NOMO-1 (cell line): ENCODE data around the gene LINC01488.
A peak's percentile ranks its signal among the peaks of the same experiment; 100 is the strongest.

ENCODE experiments used
- DNase-seq, 2 experiments: peaks; one replicate each; lab custom pipeline; 2025; ENCODE audit not compliant: unreplicated experiment in 2 of 2; lab: John Stamatoyannopoulos, UW

LINC01488 gene

GRCh38 chr11:69489746-69490365 lies 8.4 kb downstream of the LINC01488 start:
- DNase-seq = no peak

DNA sequence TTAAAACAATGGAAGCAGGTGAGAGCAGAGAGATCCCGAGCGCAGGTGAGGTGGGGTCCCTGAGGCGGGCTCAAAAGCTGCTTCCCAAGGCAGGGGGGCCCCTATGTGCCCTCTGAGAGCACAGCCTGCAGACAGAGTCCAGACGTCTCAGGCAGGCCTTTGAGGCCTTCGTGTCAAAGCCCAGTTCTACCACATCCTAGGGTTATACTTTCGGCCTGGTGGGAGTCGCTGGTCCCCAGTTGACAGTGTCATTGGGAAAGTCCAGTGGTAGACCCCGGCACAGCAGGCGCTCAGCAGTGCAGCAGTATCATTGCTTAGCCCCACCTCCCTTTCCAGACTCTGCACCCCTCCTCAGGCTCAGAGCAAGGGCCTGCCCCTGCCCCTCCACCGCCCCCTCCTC lies 9.1 kb downstream of the LINC01488 start:
- DNase-seq = no peak

- DNase-seq = no peak
Measured at GRCh38 chr11:69491071-69492031, 9.9 kb downstream of the LINC01488 start.

DNA sequence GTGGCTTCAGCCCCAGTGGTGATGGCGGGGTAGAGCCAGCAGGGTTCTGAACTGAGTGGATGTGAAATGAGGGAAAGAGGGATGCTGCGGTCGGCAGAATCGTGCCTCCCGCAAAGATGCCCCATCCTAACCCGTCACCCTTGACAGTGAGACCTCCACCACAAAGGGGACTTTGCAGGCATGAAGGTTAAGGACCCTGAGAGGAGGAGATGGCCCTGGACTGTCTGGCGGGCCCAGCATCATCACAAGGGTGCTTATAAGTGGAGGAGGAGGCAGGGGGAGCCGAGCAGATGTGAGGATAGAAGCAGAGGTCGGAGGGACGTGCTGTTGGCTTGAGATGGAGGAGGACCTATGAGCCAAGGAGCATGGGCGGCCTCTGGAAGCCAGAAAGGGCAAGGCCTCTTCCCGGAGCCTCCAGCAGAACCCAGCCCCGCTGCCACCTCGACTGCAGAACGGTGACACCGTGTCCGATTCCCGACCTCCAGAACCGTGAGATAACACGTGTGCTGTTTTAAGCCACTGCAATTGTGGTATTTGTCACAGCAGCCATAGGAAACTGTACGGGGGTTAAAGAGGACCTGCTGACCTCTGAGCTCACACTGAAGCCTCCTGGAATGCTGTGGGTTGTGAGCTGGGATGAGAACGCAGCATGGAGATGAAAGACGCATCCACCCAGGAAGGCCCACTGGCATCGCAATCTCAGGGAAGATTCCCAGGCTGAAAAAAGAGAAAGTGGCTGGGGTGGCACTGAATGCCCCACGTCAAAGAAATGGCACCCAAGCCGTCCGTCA lies 10.9 kb downstream of the LINC01488 start:
- no peak for DNase-seq

- DNase-seq = no peak
Measured at GRCh38 chr11:69493931-69494821, 12.7 kb downstream of the LINC01488 start.

GRCh38 chr11:69494851-69495250 lies 13.4 kb downstream of the LINC01488 start:
- no peak for DNase-seq

GRCh38 chr11:69495441-69496201 lies 14.2 kb downstream of the LINC01488 start:
- no peak for DNase-seq

GRCh38 chr11:69496202-69496557 lies 14.7 kb downstream of the LINC01488 start:
- DNase-seq = no peak

- no peak for DNase-seq
Measured at GRCh38 chr11:69496631-69497220, 15.3 kb downstream of the LINC01488 start.

DNA sequence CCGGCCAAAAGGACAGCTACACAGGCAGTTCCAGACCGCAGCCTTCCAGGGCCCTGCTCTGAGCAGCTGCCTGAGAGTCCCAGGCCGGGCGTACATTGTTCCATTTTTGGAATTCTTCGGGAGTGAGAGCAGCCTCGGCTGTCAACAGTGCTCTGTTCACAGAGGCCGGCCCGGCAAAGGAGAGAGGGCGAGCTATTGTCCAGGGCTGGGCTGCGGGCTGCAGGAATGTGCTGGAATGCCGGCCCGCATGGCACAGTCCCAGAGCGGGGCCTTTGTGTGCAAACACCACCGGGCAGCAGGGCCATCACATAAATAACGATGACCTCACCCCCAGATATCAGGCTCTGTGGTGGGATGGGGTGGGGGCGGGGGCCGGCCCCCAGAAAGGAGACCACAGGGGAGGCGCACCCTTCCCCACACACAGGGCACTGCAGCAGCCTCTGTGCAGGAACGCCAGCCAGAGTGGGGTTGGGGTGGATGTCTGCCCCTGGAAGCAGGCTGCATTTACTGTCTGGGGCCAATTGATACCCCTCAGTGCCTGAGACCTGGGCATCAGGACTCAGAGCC lies 15.8 kb downstream of the LINC01488 start:
- no peak for DNase-seq

GRCh38 chr11:69498614-69499175 lies 17.2 kb downstream of the LINC01488 start:
- no peak for DNase-seq

DNA sequence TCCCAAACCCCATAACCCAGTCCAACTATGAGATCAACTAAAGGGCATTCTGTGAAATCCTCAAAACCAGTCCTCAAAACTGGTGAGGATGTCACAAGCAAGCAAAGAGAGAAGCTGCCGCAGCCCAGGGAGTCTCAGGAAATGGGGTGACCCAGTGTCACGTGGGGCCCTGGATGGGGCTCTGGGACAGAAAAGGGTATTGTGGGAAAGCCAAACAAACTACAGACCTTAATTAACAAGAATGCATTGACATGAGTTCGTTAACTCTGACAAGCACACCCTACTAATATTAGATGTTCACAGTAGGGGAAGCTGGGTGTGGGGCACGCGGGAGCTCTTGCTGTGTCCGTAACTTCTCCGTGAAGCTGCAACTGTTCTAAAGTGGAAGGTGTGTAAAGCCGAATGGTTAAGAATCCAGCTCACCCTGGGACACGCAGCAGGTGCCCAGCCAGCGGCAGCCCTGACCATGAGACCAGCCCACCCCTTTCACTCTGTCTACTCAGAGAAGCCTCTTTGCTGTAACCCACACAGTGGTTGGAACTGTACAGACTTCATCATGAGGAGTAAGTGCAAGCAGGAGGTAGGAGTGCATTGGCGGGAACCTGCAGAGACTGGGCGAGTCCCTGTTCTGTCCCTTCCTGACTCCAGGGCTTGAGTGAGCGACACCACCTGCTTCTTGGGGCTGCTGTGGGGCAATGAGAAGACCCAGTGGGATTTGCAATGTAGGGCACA lies 17.9 kb downstream of the LINC01488 start:
- peak in 1 of 2 experiments; percentile 9 for DNase-seq

DNA sequence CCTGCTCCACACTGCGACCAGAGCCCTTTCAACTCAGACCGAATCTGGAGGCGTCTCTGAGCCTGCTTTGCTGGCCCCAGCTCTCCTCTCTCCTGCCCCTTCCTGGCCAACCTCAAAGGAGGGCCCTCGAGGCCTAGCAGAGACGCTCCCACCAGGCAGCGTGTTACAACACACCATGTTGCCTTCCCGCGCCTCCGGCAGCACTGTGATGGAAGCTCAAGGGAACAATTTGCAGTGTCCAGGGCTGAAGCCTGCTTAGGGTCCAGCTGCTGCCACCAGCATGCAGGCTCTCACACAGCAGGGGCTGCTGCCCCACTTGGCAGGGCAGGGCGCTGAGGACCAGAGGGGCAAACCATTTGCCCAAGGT lies 18.4 kb downstream of the LINC01488 start:
- no peak for DNase-seq

- no peak for DNase-seq
Measured at GRCh38 chr11:69500285-69501120, 19.0 kb downstream of the LINC01488 start.

DNA sequence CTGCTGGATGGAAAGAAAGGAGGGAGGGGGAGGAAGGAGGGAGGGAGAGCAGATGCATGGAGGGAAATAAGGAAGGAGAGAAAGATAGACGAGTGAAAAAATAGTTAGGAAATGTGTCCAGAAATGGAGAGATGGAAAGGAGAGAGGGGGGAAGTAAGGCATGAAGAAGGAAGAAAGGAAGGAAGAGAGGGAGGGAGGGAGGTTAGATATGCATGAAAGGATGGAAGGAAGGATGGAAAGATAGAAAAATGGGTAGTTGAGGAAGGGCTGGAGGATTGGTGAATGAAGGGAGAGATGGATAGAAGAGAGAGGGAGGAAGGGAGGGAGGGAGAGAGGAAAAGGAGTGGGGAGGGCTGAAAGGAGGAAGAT lies 19.6 kb downstream of the LINC01488 start:
- no peak for DNase-seq

DNA sequence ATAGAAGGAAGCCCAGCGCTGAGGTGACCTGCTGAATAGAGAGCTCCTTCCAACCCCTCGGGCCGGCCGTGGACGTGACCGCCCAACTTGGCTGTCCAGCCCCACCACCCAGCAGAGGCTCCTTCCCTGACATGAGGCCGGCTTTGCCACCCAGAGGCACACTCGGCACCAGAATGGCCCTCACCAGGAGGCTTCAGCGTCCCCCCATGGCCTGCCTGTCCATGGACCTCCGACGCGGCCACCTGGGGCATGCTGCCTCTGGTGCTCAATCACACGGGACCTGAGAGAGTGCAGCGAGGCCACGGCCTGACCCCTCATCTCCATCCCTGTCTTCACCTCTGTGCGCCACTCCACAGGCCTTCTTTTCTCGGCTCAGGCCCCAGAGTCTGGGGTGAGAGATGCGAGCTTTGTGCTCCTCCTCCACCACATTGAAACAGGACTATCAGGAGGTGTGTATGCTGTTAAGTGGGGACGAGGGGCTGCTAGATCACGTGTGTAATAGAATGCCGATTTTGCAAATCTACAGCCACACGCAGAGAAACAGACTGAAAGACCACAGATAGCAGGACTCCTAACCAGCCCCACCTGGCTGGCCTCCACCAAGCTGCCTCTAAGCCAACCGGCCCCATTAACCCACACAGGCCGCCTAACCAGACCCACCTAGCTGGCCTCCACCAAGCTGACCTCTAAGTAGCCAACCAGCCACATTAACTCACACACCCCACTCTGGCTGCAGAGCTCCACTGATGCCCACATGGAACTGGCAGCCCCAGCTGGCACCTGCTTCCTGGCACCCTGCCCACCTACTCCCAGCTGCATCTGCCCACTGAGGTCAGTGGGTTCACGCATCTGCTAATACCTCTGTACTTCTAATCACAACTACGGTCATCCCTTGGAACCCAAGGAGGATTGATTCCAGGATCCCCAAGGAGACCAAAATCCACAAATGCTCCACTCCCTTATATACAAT lies 20.7 kb downstream of the LINC01488 start:
- no peak for DNase-seq
